GM12878 (cell line): ENCODE results near the gene MAP4K5. TPM values are rescaled to one million over a fixed set of nuclear protein-coding genes. Genes with fewer than 3 reads are reported as not detected.

ENCODE experiments used
- ATAC-seq: fragments of 200-7000 bp; cut with Tn5 transposase; 3 replicates; pipeline ENCODE4 v1.9.1; 2020; ENCODE audit warnings: mild to moderate bottlenecking, moderate library complexity
- BruUV-seq: library from RNA; stranded (reverse); fragments of 400-500 nt; replicated peaks from 2 replicates; lab custom pipeline; 2021; lab: Mats Ljungman, UMichigan
- CTCF ChIA-PET: fragments of 300-600 bp; sonication (Branson Sonifier 250); formaldehyde crosslinking; extraction: SDS; loops from one replicate; lab custom pipeline; 2021; ENCODE audit warnings: inconsistent platforms; lab: Yijun Ruan, JAX
- POLR2A ChIA-PET: fragments of 350-600 bp; formaldehyde crosslinking; extraction: SDS; loops from one replicate; lab custom pipeline; 2021; ENCODE audit warnings: inconsistent platforms; lab: Charles Lee
- RAD21 ChIA-PET: fragments of 300-600 bp; sonication (Branson Sonifier 250); formaldehyde crosslinking; loops from one replicate; lab custom pipeline; 2023; ENCODE audit warnings: antibody characterized with exemption; ENCODE audit not compliant: unreplicated experiment; lab: Charles Lee
- SMC1A ChIA-PET: fragments of 300-600 bp; sonication (Branson Sonifier 250); formaldehyde crosslinking; loops from one replicate; lab custom pipeline; 2023; ENCODE audit not compliant: unreplicated experiment, uncharacterized antibody; lab: Charles Lee
- DNase-seq: peaks from one replicate; pipeline ENCODE4 v3.0.0-alpha.2; 2011; ENCODE audit warnings: low read depth, low spot score
- FAIRE-seq: peaks from 3 replicates; lab custom pipeline; 2011; peaks lifted over from hg19 to GRCh38; lab: Jason Lieb, UNC
- H2AFZ ChIP-seq: 2 replicates; pipeline ENCODE4 v1.6.0; 2011; ENCODE audit warnings: low read depth, low read length, control low read depth; ENCODE audit not compliant: control insufficient read depth
- H3K27ac ChIP-seq: 2 replicates; pipeline ENCODE4 v1.5.1; 2011; ENCODE audit warnings: control low read depth; ENCODE audit not compliant: control insufficient read depth, insufficient read depth
- H3K27me3 ChIP-seq, 2 experiments: replicated peaks in 1 of 2; 2 replicates each; pipeline versions ENCODE4 v1.6.0 to v1.6.1; 2011; ENCODE audit warnings: low read length in 1 of 2; ENCODE audit not compliant: control insufficient read depth in 2 of 2, insufficient read depth in 2 of 2
- H3K36me3 ChIP-seq, 2 experiments: 2 replicates each; pipeline ENCODE4 v1.5.1; 2011; ENCODE audit warnings: low read length in 1 of 2; ENCODE audit not compliant: control insufficient read depth in 2 of 2, insufficient read depth in 2 of 2
- H3K4me1 ChIP-seq: 2 replicates; pipeline ENCODE4 v1.6.1; 2011; ENCODE audit warnings: mild to moderate bottlenecking, low read length, moderate library complexity, mixed read lengths; ENCODE audit not compliant: control insufficient read depth, insufficient read depth
- H3K4me2 ChIP-seq: 2 replicates; pipeline ENCODE4 v1.6.0; 2011; ENCODE audit warnings: control low read depth; ENCODE audit not compliant: control insufficient read depth, insufficient read depth
- H3K4me3 ChIP-seq: fragments of 200-600 bp; sonication (generic); 2 replicates; pipeline ENCODE4 v1.5.1; 2016
- H3K79me2 ChIP-seq: 2 replicates; pipeline ENCODE4 v1.6.0; 2011; ENCODE audit warnings: low read length; ENCODE audit not compliant: control insufficient read depth, insufficient read depth
- H3K9ac ChIP-seq: 2 replicates; pipeline ENCODE4 v1.8.0; 2011; ENCODE audit warnings: low read length, control low read depth, mixed read lengths; ENCODE audit not compliant: control insufficient read depth, insufficient read depth
- H3K9me3 ChIP-seq: replicated peaks from 3 replicates; pipeline ENCODE4 v1.5.1; 2011; ENCODE audit warnings: mild to moderate bottlenecking, low read length; ENCODE audit not compliant: control insufficient read depth, insufficient read depth
- H4K20me1 ChIP-seq: 2 replicates; pipeline ENCODE4 v1.6.0; 2011; ENCODE audit not compliant: control insufficient read depth, insufficient read depth
- EP300 ChIP-seq, 2 experiments: fragments of 150-350 bp in 1 of 2; IDR thresholded peaks; 2 replicates each; pipeline ENCODE4 v1.6.1; 2011 to 2012; ENCODE audit warnings: low read depth in 2 of 2, low read length in 2 of 2, borderline replicate concordance in 1 of 2, improper control_type of control experiment in 1 of 2, inconsistent platforms in 1 of 2; ENCODE audit not compliant: control insufficient read depth in 1 of 2
- HSF1 ChIP-seq: fragments of 150-350 bp; IDR thresholded peaks from 2 replicates; pipeline ENCODE4 v1.6.1; 2014; ENCODE audit warnings: mild to moderate bottlenecking, low read depth, low read length
- IKZF2 ChIP-seq, 2 experiments: fragments of 450-650 bp; IDR thresholded peaks; 2 replicates each; pipeline ENCODE4 v1.6.1; 2017; ENCODE audit warnings: mild to moderate bottlenecking in 2 of 2, moderate library complexity in 2 of 2
- SIX5 ChIP-seq: IDR thresholded peaks from 2 replicates; pipeline ENCODE4 v1.6.1; 2011; ENCODE audit warnings: mild to moderate bottlenecking, low read depth, low read length, moderate library complexity; ENCODE audit not compliant: severe bottlenecking
- SPI1 ChIP-seq: IDR thresholded peaks from 2 replicates; pipeline ENCODE4 v1.6.1; 2011; ENCODE audit warnings: low read depth, mild to moderate bottlenecking, low read length, moderate library complexity, borderline replicate concordance; ENCODE audit not compliant: insufficient read depth
- WGBS: methylation state at CpG from one replicate; pipeline ENCODE4 v1.1.6; 2016; ENCODE audit warnings: low lambda C conversion rate; ENCODE audit not compliant: insufficient replicate concordance, insufficient coverage; ENCODE audit errors: missing lambda C conversion rate; 5-methylcytosine and 5-hydroxymethylcytosine counted together
- in situ Hi-C: fragments of 300-500 bp; cut with MboI; formaldehyde crosslinking; loops from 9 replicates; pipeline ENCODE4 v1.14.3; 2018; ENCODE audit warnings: mixed read lengths
- intact Hi-C: fragments of 100-400 bp; cut with micrococcal nuclease; formaldehyde crosslinking; loops from one replicate; pipeline ENCODE4 v1.14.2; 2022; ENCODE audit not compliant: unreplicated experiment
- polyA plus RNA-seq, 11 experiments: library from polyadenylated mRNA; depleted of rRNA in 4 of 11; unstranded in 6 of 11; stranded (reverse) in 5 of 11; fragments of >200 nt; fragmentation: Nextera tagmentation in 4 of 11; fragmentation: Illumina TruSeq in 1 of 11; extraction: Ambion mirVana in 4 of 11; extraction: Trizol in 1 of 11; gene quantifications; 1 replicate in 1 of 11; 2 replicates in 10 of 11; pipeline versions ENCODE4 v1.2.1 to v1.2.3, GENCODE V29; 2011 to 2016; ENCODE audit warnings: inconsistent platforms in 2 of 11, missing spikeins in 2 of 11, low read depth in 1 of 11
- total RNA-seq, 4 experiments: library from RNA; depleted of rRNA in 3 of 4; stranded (reverse); fragments of >200 nt in 3 of 4; fragmentation: Illumina TruSeq in 1 of 4; extraction: Trizol in 1 of 4; gene quantifications; 2 replicates each; pipeline versions ENCODE4 v1.2.1 to v1.2.3, GENCODE V29; 2013 to 2021

Gene MAP4K5
- total and polyA plus RNA-seq, 10 of the 15 experiments (the other 5 are each of a cell fraction or from before 2014, with no cell fraction given) = 9.1 to 41.3 (median 30.1) TPM

GRCh38 chr14:50462111-50462510 lies 70.3 kb downstream of the MAP4K5 start:
- ChIA-PET POLR2A (no interaction called here), CTCF (interaction anchor here (1.6 kb wide), 1 partner anchor 141 kb away, joined by 9 read pairs; no protein-coding TSS in a partner anchor), RAD21 (no interaction called here), SMC1A (interaction anchor here (0.7 to 1.4 kb wide), 3 partner anchors 12 to 65 kb away, joined by 3 read pairs; partner anchors contain the start of gene CDKL1)
- H3K4me2 ChIP-seq = no peak overlapping the region
- no peaks in the 10 kb centered on the region for H3K4me1 ChIP-seq
- in situ Hi-C loops = no loop called here
- no peaks in the 10 kb centered on the region for H3K27me3 ChIP-seq
- H2AFZ ChIP-seq = no peak overlapping the region
- peaks cover 0 to 12% of the 10 kb centered on the region in 2 experiments; a peak in 2 of 4 replicates for H3K36me3 ChIP-seq
- DNase-seq = no peak
- no peaks in the 10 kb centered on the region; the same call in 2 of the 3 replicates for H3K9me3 ChIP-seq
- 100% methylated on average over 2 of the region's 2 CpGs for WGBS
- H3K9ac ChIP-seq = no peak overlapping the region
- H3K79me2 ChIP-seq = no peaks in the 10 kb centered on the region
- BruUV-seq = no TSS peak
- no peak overlapping the region for H3K4me3 ChIP-seq
- no peak for TF ChIP-seq SIX5
- TF ChIP-seq SPI1 = no peak
- TF ChIP-seq HSF1 = no peak
- TF ChIP-seq EP300 (IDR thresholded peaks at IDR 0.05; ENCODE audit: borderline replicate concordance in 1 of 2, control insufficient read depth in 1 of 2, low read depth in 2 of 2, low read length in 2 of 2) = no peak
- TF ChIP-seq IKZF2 (IDR thresholded peaks at IDR 0.05) = no peak
- no peak for FAIRE-seq
- H3K27ac ChIP-seq = no peak overlapping the region
- intact Hi-C loops = no loop called here
- no peak for ATAC-seq
- H4K20me1 ChIP-seq = no peaks in the 10 kb centered on the region
